Globus pallidus (tissue), 1 donor: ENCODE results near the gene LRRC8C.
A peak's percentile ranks its signal among the peaks of the same experiment; 100 is the strongest.

Experiments used
- DNase-seq: peaks from one replicate; pipeline ENCODE4 v3.0.0-alpha.2; 2015; ENCODE audit warnings: low spot score

LRRC8C gene

DNA sequence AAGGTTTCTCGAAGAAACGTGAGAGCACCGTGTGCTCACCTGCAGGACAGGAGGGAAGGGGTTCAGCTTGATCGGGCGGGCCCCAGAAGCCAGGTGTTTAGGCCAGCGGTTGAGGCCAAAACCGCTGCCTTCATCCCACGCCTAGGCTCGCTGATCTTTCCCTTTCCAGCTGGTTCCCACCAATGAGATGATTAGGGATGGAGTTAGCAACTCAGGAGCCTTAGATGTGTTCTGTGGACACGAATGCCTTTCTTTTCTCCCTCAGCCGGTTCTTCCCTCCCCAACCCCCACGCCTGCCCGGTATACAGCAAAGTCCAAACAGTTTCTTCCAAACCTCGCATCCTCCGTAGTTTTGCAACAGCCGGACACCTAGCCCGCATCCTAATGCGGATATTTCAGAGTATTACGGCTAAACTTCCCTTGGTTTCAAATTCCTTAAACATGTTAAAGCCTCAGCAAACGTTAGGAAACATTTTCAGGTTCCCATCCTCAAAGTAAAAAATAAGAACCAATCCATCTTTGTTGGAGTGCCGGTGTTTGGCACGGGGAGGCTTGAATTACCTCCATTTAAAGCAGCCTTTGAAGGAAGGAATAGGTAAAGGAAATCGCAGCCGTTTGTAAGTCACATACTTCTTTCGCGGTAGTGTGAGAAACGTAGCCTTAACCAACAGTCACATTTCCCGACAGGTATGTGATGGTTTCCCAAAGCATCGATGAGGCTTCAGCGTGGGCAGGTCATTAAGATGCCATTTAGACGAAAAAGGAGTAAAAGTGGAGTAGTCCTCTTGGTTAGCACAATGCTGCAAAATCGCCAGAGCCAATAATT, 1.1 kb downstream of the LRRC8C start:
- no peak for DNase-seq

DNA sequence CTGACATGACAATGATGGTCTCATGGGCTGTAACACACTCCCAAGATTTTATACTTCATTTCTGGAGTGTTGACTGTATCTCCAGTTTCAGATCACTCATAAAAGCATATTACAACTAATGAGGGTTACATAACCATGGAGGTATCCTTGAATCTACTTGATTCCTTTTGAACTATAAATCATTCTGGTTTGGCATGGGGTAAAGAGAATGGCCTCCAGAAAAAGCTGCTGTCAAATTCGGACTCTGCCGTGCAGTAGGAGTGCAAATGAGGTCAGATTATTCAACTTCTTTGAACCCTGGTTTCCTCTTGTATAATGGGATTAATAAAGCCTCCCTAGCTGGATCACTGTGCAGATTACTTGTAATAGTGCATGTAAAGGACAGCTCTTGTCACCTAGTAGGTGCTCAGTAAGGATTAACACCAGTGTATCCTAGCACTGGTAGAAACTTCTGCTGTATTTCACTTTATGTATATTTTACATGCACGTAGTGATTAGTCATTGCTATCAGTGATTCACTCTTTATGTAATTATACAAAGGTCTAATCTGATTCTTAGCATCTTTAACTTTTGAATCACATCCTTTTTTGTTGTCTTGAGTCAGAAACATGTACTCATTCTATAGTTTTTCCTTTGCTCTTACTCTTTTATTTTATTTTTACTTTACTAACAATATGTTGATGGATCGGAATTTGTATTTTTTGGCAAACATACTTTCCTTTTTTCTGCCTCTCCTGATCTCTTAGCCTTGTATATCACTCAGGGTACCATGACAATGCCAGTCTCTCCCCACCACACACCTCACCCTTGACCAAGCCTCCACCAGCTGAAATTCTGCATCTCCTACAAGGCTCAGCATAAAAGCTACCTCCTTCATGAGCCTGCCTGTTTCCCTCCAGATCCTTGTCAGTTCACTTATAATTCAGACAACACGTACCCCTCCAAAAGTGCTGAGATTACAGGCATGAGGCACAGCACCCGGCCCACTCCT, 3.2 kb downstream of the LRRC8C start:
- no peak for DNase-seq

DNA sequence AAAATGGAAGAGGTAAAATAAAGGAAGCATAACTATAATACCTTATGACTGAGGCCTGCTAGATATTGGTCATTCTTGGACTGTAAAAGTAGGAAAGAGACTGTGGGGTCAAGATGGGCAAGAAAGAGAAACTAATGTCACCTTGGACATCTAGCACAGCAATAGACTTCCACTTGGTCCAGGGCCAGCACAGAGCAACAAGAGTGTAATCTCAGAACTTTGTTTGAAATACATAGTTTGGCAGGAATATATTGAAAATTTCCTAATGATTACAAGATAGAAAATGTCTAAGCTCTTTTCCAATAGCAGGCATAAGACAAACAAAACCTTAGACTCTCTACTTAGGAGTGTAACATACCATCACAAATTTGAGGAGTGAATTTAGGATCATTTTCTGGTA, 4.6 kb downstream of the LRRC8C start:
- no peak for DNase-seq

- DNase-seq: no peak
These were observed 7.5 kb downstream of the LRRC8C start for GRCh38 chr1:89640440-89640839.

- no peak for DNase-seq
These were observed 8.9 kb downstream of the LRRC8C start for GRCh38 chr1:89641781-89642180.

DNA sequence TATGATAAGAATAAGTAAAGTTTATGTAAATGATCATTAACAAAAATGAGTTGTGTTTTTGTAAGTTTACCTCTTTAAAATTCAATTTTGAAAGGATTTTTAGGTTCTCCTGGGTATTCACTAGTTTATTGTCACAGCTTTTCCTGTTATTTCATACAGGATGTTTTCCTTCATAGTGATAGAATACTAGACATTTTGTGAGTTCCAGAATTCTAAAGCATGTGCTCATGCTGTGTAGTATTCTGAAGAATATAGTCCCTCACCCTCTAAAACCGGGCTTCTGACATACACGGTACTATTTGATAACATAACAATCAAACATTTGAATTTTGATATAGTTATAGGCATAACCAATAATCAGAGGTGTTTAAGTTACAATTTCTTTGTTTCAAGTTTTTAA, 10.7 kb downstream of the LRRC8C start:
- DNase-seq: no peak

DNA sequence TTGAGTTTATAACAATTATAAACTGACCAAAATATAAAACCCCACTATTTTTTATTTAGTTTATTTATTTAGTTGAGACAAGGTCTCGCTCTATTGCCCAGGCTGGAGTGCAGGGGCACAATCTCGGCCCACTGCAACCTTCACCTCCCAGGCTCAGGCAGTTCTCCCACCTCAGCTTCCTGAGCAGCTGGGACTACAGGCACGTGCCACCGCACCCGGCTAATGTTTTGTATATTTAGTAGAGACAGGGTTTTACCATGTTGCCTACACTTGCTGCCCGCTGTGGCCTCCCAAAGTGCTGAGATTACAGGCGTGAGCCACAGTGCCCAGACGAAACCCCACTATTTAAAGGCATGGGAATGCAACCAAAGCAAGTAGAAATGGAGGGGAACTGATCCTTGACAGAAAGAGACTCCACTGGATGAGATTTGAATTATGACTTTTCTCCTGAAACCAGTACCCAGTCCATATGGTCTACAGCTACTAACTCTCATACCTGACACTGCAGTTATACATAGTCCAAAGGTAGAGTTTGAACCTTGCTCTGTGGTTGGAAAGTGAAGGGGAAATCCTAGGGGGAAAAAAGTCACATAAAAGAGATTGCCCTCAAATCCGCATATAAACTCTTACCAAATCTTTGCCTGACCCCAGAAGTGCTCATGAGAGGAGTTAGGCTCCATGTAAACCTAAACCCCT, 11.3 kb downstream of the LRRC8C start:
- DNase-seq: no peak

DNA sequence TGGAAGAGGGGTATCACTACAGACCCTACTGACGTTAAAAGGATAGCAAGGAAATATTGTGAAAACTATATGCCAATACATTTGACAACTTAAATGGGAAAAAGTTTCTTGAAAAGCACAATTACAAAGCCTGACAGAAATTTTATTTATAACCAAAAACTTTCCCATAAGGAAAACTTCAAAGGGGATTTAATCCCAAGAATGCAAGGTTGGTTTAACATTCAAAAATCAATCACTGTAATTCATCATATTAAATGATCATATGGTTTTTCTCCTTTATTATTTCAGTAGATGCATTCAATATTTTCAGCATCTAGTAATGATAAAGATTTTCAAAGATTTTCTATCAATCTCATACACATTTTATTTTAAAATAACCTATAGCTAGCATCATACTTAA, 13.3 kb downstream of the LRRC8C start:
- DNase-seq: no peak

GRCh38 chr1:89649783-89650182, 16.9 kb downstream of the LRRC8C start:
- no peak for DNase-seq

DNA sequence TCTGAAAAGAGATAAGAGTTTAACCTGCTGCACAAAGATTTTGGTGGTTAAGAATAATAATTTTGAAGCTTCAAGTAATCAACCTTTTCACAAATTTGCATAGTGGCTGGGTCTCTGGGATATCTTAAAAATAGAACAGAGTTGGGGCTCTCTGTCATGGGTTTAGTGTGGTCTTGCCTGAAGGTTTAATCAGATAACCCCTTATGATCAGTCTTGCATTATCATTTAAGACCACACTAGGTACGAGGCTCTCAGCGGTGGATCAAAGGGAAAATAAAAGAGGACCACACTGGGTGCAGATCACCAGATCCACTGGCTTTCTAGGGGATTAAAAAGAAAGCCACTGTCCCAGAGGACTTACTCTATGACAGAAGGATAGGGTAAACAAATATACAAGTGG, 19.5 kb downstream of the LRRC8C start:
- no peak for DNase-seq

DNA sequence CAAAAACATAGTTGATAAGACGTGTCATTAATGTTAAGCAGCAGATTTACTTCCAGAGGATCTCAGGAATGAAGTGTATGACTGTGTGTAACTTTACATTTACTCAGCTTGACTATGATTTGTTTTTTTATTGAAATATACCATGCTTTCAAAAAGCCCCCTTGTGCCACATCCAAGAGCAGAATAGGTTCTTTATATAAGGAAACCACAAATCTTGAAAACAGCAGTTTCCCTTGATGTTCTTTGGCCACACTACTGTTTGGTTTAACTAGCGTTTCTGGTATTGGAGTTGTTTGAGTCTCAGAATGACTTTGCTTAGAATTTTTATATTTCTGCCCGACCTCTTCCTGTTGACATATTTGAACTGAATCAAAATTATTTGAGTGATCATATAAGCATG, 25.0 kb downstream of the LRRC8C start:
- DNase-seq: no peak

- no peak for DNase-seq
These were observed 26.6 kb downstream of the LRRC8C start for GRCh38 chr1:89659322-89660081.

DNA sequence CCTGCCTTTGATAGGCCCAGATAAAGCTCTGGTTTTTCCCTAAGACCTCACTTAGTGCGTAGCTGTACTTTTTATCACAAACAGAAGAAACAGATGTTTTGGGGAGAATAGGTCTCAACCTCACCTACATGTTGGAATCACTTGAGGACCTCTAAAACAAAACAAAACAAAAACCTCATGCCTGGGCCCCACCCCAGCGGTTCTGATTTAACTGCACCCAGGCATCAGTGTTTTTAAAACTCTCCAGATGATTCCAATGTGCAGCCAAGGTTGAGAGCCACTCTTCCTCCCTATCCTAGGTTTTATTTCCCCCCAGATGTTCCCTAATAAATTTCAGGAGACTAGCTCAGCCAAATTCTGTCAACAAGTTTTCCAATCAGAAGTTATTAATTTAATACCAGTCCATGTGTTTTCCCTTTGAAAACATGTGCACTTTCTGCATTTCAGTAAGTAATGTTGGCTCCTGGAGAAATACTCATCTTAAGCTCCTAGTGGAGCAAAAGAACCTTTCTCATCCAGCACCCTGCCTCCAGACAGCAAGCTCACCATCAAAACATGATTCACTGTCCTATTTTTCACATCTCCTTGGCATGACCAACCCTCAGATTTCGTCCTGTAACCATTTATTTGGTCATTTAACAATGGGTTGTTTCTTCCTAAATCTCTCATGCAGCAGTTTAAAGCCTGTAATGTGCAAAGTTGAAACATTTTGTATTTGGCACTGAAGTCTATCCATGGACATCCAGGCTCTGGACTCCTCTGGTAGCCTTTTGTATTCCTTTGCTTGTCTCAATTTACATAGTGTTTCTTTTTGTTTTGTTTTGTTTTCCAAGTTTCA, 27.5 kb downstream of the LRRC8C start:
- DNase-seq: peak; percentile 36

DNA sequence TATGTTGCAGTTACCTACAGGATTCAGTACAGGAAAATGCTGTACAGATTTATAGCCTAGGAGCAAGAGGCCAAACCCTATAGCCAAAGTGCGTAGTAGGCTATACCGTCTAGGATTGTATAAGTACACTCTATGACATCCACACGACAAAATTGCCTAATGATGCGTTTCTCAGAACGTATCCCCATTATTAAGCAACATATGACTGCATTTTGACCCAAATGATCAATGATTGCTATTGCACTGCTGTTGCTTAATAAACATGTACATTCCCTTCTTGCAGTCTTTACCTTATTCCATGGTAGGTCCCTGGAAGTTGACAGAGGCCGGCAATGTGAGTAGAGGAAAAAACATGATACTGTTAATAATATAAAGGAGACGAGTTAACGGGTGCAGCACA, 33.0 kb downstream of the LRRC8C start:
- no peak for DNase-seq

- DNase-seq: no peak
These were observed 33.7 kb downstream of the LRRC8C start for GRCh38 chr1:89666640-89667039.

DNA sequence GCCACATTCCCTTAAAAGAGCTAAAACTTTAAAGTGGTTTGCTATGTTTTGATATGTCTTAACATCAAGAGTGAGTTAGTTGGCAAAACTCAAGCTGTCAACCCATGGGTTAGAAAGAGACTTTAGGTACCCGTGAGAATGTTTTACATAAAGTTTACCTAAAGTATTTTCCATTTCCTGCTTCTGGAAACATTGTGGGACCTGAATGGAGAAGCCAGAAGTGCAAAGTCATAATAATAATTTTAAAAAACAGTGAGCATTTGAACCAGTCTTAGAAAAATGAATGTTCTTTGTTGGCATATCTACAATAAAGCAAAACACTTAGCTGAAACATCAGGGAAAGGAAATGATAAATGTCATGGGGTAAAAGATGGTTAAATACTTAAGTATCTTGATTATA, 34.8 kb downstream of the LRRC8C start:
- no peak for DNase-seq

- DNase-seq: no peak
These were observed 36.0 kb downstream of the LRRC8C start for GRCh38 chr1:89668961-89669360.

GRCh38 chr1:89669441-89669840, 36.5 kb downstream of the LRRC8C start:
- DNase-seq: no peak

DNA sequence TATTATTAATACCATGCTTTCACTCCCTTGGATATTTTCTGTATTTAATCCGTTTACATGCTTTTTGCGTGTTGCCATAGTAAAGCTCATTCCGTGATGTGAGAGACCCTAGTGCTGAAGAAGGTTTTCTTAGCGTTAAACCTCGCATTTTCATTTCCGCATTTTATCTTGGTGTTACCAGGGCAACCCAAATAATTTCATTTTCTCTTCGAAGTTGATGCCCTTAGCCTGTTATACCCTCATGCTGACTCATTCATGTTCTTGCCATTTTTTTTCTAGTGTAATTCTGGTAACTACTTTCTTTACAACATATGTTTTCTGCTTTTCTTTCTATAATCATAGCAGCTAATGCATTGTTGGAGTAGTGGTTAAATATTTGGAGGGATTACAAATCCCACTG, 37.2 kb downstream of the LRRC8C start:
- DNase-seq: no peak

GRCh38 chr1:89670711-89671110, 37.8 kb downstream of the LRRC8C start:
- no peak for DNase-seq
